ENCODE measurements around the gene GSTA2. TPM values are rescaled to one million over a fixed set of nuclear protein-coding genes. Genes with fewer than 3 reads are reported as not detected.
"Not testable (repeated sequence)": the region's sequence is repeated elsewhere in the genome, so short reads cannot be mapped to it uniquely, and the experiment has no call there.

Gene GSTA2
- total RNA-seq, 4 donors from 2014 or later: 0.27 TPM; not detected in 3

- Histone ChIP-seq H3K27me3 (no peaks in the 10 kb centered on the region), H3K27ac (no peak overlapping the region), H3K9me3 (no peaks in the 10 kb centered on the region), H3K36me3 (no peaks in the 10 kb centered on the region), H3K4me3 (replicated peaks in 1 of 3) (no peak overlapping the region), H3K4me1 (no peaks in the 10 kb centered on the region)
- TF ChIP-seq POLR2A (IDR thresholded peaks at IDR 0.05) (no peak), CTCF (IDR thresholded peaks at IDR 0.05) (no peak)
- DNase-seq: no peak
- intact Hi-C loops (cut with DNase I): no loop called here
- WGBS, 2 donors: 77 to 82% methylated on average over 2 of the region's 2 CpGs
Measured at GRCh38 chr6:52712136-52712535, 51.1 kb downstream of the GSTA2 start.

GRCh38 chr6:52707963-52708680 lies 55.2 kb downstream of the GSTA2 start:
- Histone ChIP-seq H3K27me3 (no peaks in the 10 kb centered on the region), H3K27ac (no peak overlapping the region), H3K9me3 (no peaks in the 10 kb centered on the region), H3K4me1 (no peaks in the 10 kb centered on the region), H3K4me3 (replicated peaks in 1 of 3) (no peak overlapping the region), H3K36me3 (no peaks in the 10 kb centered on the region)
- intact Hi-C loops (cut with DNase I): no loop called here
- DNase-seq: no peak
- TF ChIP-seq CTCF (IDR thresholded peaks at IDR 0.05): no peak
- TF ChIP-seq POLR2A (IDR thresholded peaks at IDR 0.05): no peak
- WGBS, 2 donors: 83 to 86% methylated on average over 3 of the region's 3 CpGs

GRCh38 chr6:52706001-52706400 lies 57.3 kb downstream of the GSTA2 start:
- H3K4me3 ChIP-seq (replicated peaks in 1 of 3): no peak overlapping the region
- H3K36me3 ChIP-seq: no peaks in the 10 kb centered on the region
- no peak overlapping the region for H3K27ac ChIP-seq
- no peaks in the 10 kb centered on the region for H3K4me1 ChIP-seq
- H3K27me3 ChIP-seq: no peaks in the 10 kb centered on the region
- no peaks in the 10 kb centered on the region for H3K9me3 ChIP-seq
- TF ChIP-seq POLR2A (IDR thresholded peaks at IDR 0.05): no peak
- TF ChIP-seq CTCF (IDR thresholded peaks at IDR 0.05): no peak
- intact Hi-C loops (cut with DNase I): no loop called here
- 100% methylated on average over 3 of the region's 3 CpGs for WGBS, 2 donors
- DNase-seq: no peak

- H3K4me3 ChIP-seq (replicated peaks in 1 of 3); intact Hi-C loops (cut with DNase I): not testable (repeated sequence)
Measured at GRCh38 chr6:52704781-52705502, 58.3 kb downstream of the GSTA2 start.

GRCh38 chr6:52704060-52704459 lies 59.2 kb downstream of the GSTA2 start:
- H3K27ac ChIP-seq: no peak overlapping the region
- intact Hi-C loops (cut with DNase I): no loop called here
- no peak for TF ChIP-seq POLR2A (IDR thresholded peaks at IDR 0.05)
- no peak for TF ChIP-seq CTCF (IDR thresholded peaks at IDR 0.05)
- no peak for DNase-seq
- H3K9me3 ChIP-seq: no peaks in the 10 kb centered on the region
- H3K4me1 ChIP-seq: no peaks in the 10 kb centered on the region
- no peaks in the 10 kb centered on the region for H3K27me3 ChIP-seq
- H3K36me3 ChIP-seq: no peaks in the 10 kb centered on the region
- no peak overlapping the region for H3K4me3 ChIP-seq (replicated peaks in 1 of 3)

More at GRCh38 chr6:52704781-52705502, 58.3 kb downstream of the GSTA2 start:
- DNase-seq, H3K9me3 ChIP-seq, H3K36me3 ChIP-seq, H3K27ac ChIP-seq, H3K4me1 ChIP-seq, H3K27me3 ChIP-seq: not testable (repeated sequence)
- 91 to 93% methylated on average over 6 of the region's 6 CpGs for WGBS, 2 donors

Other genes with a start within 250 kb of the GSTA2 start
- 10 to 100 TPM; 16.5 to 21.8 (median 19.7) TPM for gene TRAM2, start 186.4 kb downstream of the GSTA2 start, total RNA-seq
- gene TMEM14A, start 92.4 kb downstream of the GSTA2 start, total RNA-seq: 10 to 100 TPM; 15.3 to 43.0 (median 27.1) TPM
- 1 to 10 TPM in 1 of 4 donors, not detected in 3; 1.9 TPM for gene GSTA1, start 40.3 kb upstream of the GSTA2 start, total RNA-seq
- gene GSTA5, start 77.3 kb upstream of the GSTA2 start, total RNA-seq: not detected
- not detected for gene GSTA3, start 146.2 kb upstream of the GSTA2 start, total RNA-seq
- 10 to 100 TPM; 20.9 to 24.7 (median 24.6) TPM for gene GSTA4, start 231.8 kb upstream of the GSTA2 start, total RNA-seq

Measured in thyroid gland (tissue), 4 donors.